Osteoblast (primary cell): ENCODE measurements around the gene AIMP1. TPM values are rescaled to one million over a fixed set of nuclear protein-coding genes. Genes with fewer than 3 reads are reported as not detected.

Experiments
- DNase-seq: peaks from one replicate; pipeline ENCODE4 v3.0.0; 2011; ENCODE audit warnings: low spot score, mixed read lengths; ENCODE audit not compliant: insufficient read length; ENCODE audit errors: missing footprints
- H2AFZ ChIP-seq: 2 replicates; pipeline ENCODE4 v1.6.0; 2011; ENCODE audit warnings: mild to moderate bottlenecking, low read length
- H3K27ac ChIP-seq: 2 replicates; pipeline ENCODE4 v1.5.1; 2011; ENCODE audit warnings: mild to moderate bottlenecking, low read depth, low read length, moderate library complexity
- H3K27me3 ChIP-seq: 2 replicates; pipeline ENCODE4 v1.6.0; 2012; ENCODE audit warnings: mild to moderate bottlenecking, control low read depth, inconsistent platforms, low read length, moderate library complexity; ENCODE audit not compliant: insufficient read depth
- H3K36me3 ChIP-seq: 2 replicates; pipeline ENCODE4 v1.5.1; 2011; ENCODE audit warnings: mild to moderate bottlenecking, low read length, control low read depth, moderate library complexity; ENCODE audit not compliant: insufficient read depth
- H3K4me1 ChIP-seq: 2 replicates; pipeline ENCODE4 v1.5.1; 2011; ENCODE audit warnings: mild to moderate bottlenecking, low read length, control low read depth, moderate library complexity; ENCODE audit not compliant: insufficient read depth
- H3K4me2 ChIP-seq: 2 replicates; pipeline ENCODE4 v1.6.0; 2011; ENCODE audit warnings: mild to moderate bottlenecking, low read length; ENCODE audit not compliant: insufficient read depth
- H3K4me3 ChIP-seq: fragments of 200-600 bp; sonication (generic); 3 replicates; pipeline ENCODE4 v1.5.1; 2012; ENCODE audit warnings: mild to moderate bottlenecking, low read length, inconsistent platforms; ENCODE audit not compliant: insufficient read depth
- H3K79me2 ChIP-seq: 2 replicates; pipeline ENCODE4 v1.6.0; 2012; ENCODE audit warnings: mild to moderate bottlenecking, low read length, control low read depth, inconsistent platforms; ENCODE audit not compliant: insufficient read depth
- H3K9me3 ChIP-seq: 2 replicates; pipeline ENCODE4 v1.5.1; 2011; ENCODE audit warnings: low read depth, low read length, control low read depth
- H4K20me1 ChIP-seq: 2 replicates; pipeline ENCODE4 v1.6.0; 2012; ENCODE audit warnings: mild to moderate bottlenecking, low read length, control low read depth; ENCODE audit not compliant: insufficient read depth
- CTCF ChIP-seq: IDR thresholded peaks from 2 replicates; pipeline ENCODE4 v1.5.1; 2011; ENCODE audit warnings: mild to moderate bottlenecking, low read depth, low read length, moderate library complexity; ENCODE audit errors: extremely low read depth
- total RNA-seq: library from RNA; depleted of rRNA; stranded (reverse); fragments of >200 nt; gene quantifications from 2 replicates; pipeline ENCODE4 v1.2.3, GENCODE V29; 2012

Gene AIMP1
- total RNA-seq, 1 donor = 27.9 TPM

DNA sequence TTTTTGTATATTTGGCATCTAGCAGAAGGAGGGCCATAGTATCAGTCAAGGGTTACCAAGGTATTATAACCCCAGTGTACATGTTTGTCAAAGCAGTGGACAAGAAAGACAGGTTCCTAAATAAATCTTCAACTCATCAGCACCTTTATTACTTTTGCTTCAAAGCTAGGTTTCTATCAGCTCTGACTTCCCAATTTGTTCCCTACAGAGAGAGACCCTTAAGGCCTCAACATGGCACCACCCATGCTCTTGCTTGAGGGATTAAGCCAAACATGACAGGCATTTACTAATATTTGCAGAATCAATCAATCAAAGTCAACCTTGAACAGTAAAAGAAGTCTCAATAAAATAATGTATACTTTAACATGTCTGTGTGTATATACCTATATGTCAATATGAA lies 9.8 kb upstream of the AIMP1 start:
- no peaks in the 10 kb centered on the region for H3K27me3 ChIP-seq
- H2AFZ ChIP-seq = no peak overlapping the region
- H3K4me2 ChIP-seq = no peak overlapping the region
- H3K36me3 ChIP-seq = peaks cover 14% of the 10 kb centered on the region
- no peak overlapping the region for H3K27ac ChIP-seq
- no peaks in the 10 kb centered on the region for H4K20me1 ChIP-seq
- H3K4me3 ChIP-seq = no peak overlapping the region
- no peak for DNase-seq
- no peaks in the 10 kb centered on the region for H3K9me3 ChIP-seq
- no peak for TF ChIP-seq CTCF
- peaks cover 37% of the 10 kb centered on the region for H3K79me2 ChIP-seq
- H3K4me1 ChIP-seq = peaks cover 21% of the 10 kb centered on the region

DNA sequence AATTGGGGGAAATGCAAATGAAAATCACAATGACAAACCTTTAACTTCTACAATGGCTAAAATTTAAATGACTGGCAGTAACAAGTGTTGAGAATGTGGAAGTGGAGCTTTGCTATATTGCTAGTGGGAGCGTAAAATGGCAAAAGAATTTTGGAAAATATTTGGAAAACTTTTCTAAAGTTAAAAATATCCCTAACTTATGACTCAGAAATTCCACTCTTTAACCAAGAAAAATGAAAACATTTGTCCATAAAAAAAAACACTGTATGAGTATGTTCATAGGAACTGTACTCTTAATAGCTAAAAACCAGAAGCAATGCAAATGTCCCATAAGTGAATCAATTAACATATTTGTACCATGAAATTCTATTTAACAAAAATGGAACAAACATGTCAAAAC lies 4.0 kb upstream of the AIMP1 start:
- Histone ChIP-seq H4K20me1 (no peaks in the 10 kb centered on the region), H3K4me3 (peak overlapping the region; percentile 43), H3K27ac (peak overlapping the region; percentile 61), H3K36me3 (peaks cover 9% of the 10 kb centered on the region), H3K4me2 (peak overlapping the region; percentile 78), H3K27me3 (no peaks in the 10 kb centered on the region), H3K4me1 (peaks cover 49% of the 10 kb centered on the region), H2AFZ (no peak overlapping the region), H3K9me3 (no peaks in the 10 kb centered on the region), H3K79me2 (peaks cover 74% of the 10 kb centered on the region)
- DNase-seq = no peak
- TF ChIP-seq CTCF = no peak

GRCh38 chr4:106312997-106313522 lies 3.3 kb upstream of the AIMP1 start:
- peak overlapping the region; percentile 78 for H3K4me2 ChIP-seq
- H3K4me3 ChIP-seq = no peak overlapping the region
- TF ChIP-seq CTCF = no peak
- no peak overlapping the region for H2AFZ ChIP-seq
- peaks cover 81% of the 10 kb centered on the region for H3K79me2 ChIP-seq
- H4K20me1 ChIP-seq = no peaks in the 10 kb centered on the region
- no peaks in the 10 kb centered on the region for H3K27me3 ChIP-seq
- H3K27ac ChIP-seq = peak overlapping the region; percentile 61
- no peak for DNase-seq
- no peaks in the 10 kb centered on the region for H3K9me3 ChIP-seq
- H3K36me3 ChIP-seq = peaks cover 7% of the 10 kb centered on the region
- peaks cover 56% of the 10 kb centered on the region for H3K4me1 ChIP-seq

GRCh38 chr4:106314960-106315359 lies 1.4 kb upstream of the AIMP1 start:
- Histone ChIP-seq H3K4me2 (peak overlapping the region; percentile 95), H3K27ac (peak overlapping the region; percentile 98), H3K79me2 (peaks cover 85% of the 10 kb centered on the region), H4K20me1 (no peaks in the 10 kb centered on the region), H3K4me1 (peaks cover 60% of the 10 kb centered on the region), H3K4me3 (peak overlapping the region; percentile 88), H3K27me3 (no peaks in the 10 kb centered on the region), H2AFZ (no peak overlapping the region), H3K36me3 (no peaks in the 10 kb centered on the region), H3K9me3 (no peaks in the 10 kb centered on the region)
- no peak for DNase-seq
- no peak for TF ChIP-seq CTCF
